Kidney (tissue), 22 donors: Measurements from ENCODE around the gene ATRAID. TPM values are rescaled to one million over a fixed set of nuclear protein-coding genes. Genes with fewer than 3 reads are reported as not detected.

Source experiments
- DNase-seq, 5 donors: peaks; one replicate each; pipeline ENCODE4 v3.0.0-alpha.2; 2013 to 2020
- FAIRE-seq: peaks from 2 replicates; lab custom pipeline; 2012; peaks lifted over from hg19 to GRCh38; lab: Jason Lieb, UNC
- H3K27ac ChIP-seq, 2 donors: one replicate each; pipeline ENCODE4 v1.7.0; 2013; ENCODE audit warnings: low read depth in 2 of 2, low read length in 2 of 2, inconsistent platforms in 1 of 2
- H3K27me3 ChIP-seq: one replicate; pipeline ENCODE4 v1.7.1; 2013; ENCODE audit warnings: low read length, inconsistent platforms; ENCODE audit not compliant: control insufficient read depth, insufficient read depth
- H3K36me3 ChIP-seq, 3 donors: one replicate each; pipeline versions ENCODE4 v1.7.0 to v1.7.1; 2013; ENCODE audit warnings: low read length in 3 of 3, control low read depth in 1 of 3, inconsistent platforms in 1 of 3; ENCODE audit not compliant: insufficient read depth in 3 of 3, control insufficient read depth in 2 of 3
- H3K4me1 ChIP-seq, 3 donors: one replicate each; pipeline versions ENCODE4 v1.7.0 to v1.7.1; 2013; ENCODE audit warnings: low read length in 3 of 3, inconsistent platforms in 1 of 3, low read depth in 1 of 3; ENCODE audit not compliant: control insufficient read depth in 2 of 3, insufficient read depth in 2 of 3
- H3K4me3 ChIP-seq, 3 donors: one replicate each; pipeline versions ENCODE4 v1.7.0 to v1.8.1; 2013; ENCODE audit warnings: low read length in 3 of 3, control low read depth in 1 of 3, inconsistent platforms in 1 of 3
- H3K9ac ChIP-seq, 3 donors: one replicate each; pipeline versions ENCODE4 v1.7.0 to v1.7.1; 2013; ENCODE audit warnings: low read length in 3 of 3, control low read depth in 1 of 3, inconsistent platforms in 1 of 3
- H3K9me3 ChIP-seq, 3 donors: one replicate each; pipeline versions ENCODE4 v1.7.0 to v1.7.1; 2013; ENCODE audit warnings: low read length in 3 of 3, control low read depth in 1 of 3, inconsistent platforms in 1 of 3; ENCODE audit not compliant: control insufficient read depth in 2 of 3, insufficient read depth in 1 of 3
- intact Hi-C: fragments of 100-400 bp; cut with DNase I; formaldehyde crosslinking; loops from one replicate; pipeline ENCODE4 v1.11.1; 2022
- long read RNA-seq, 10 donors: library from polyadenylated mRNA in 1 of 10; unstranded in 1 of 10; transcript quantifications; one replicate each; pipeline ENCODE4 v2.0.0 and lab custom pipeline, GENCODE V29; 2021 to 2026
- polyA plus RNA-seq: library from polyadenylated mRNA; stranded (reverse); fragments of 350-450 nt; fragmentation: Illumina TruSeq; extraction: RNeasy Lipid Tissue Mini Kit (QIAGEN cat#74804); gene quantifications from one replicate; pipeline ENCODE4 v1.2.3, GENCODE V29; 2014; ENCODE audit warnings: low read depth, low replicate concordance; ENCODE audit not compliant: insufficient read depth
- total RNA-seq: library from RNA; stranded (reverse); fragmentation: NEBNext Ultra II Directional; extraction: Animal tissue kit (Norgen Biotek cat#: 25700); gene quantifications from one replicate; pipeline ENCODE4 v1.2.1, GENCODE V29; 2021
- TF ChIP-seq, protein P1 (sequence below): IDR thresholded peaks from 3 replicates; pipeline ENCODE4 v1.5.1; 2012; ENCODE audit warnings: mild to moderate bottlenecking, moderate library complexity, borderline replicate concordance; ENCODE audit not compliant: insufficient read depth; ENCODE audit errors: extremely low read depth
- donor health status: control.
- donor health status: control.
- donor health status: control.
- donor health status: control.
- donor health status: control.
- donor health status: DM: yes; HTN: yes; CAD: no.
- donor health status: Normal renal cell carcinoma (clear cell type).

The ATRAID gene
- total RNA-seq (119 TPM), polyA plus RNA-seq (279 TPM)
- long read RNA-seq, donor 1, transcript ATRAID-201 (7 exons, 1,240 nt), result major isoform, 44 of 81 reads
- long read RNA-seq, donor 1, transcript ATRAID-204 (2 exons, 561 nt), result minor isoform, 8 of 81 reads
- long read RNA-seq, donor 1, transcript ATRAID-202 (7 exons, 1,059 nt), result minor isoform, 11 of 81 reads
- long read RNA-seq, donor 1, partial matches to known transcripts, result 18 of 81 reads
- long read RNA-seq, donor 1, other reads (novel, unspliced or antisense), result 0 of 81 reads
- long read RNA-seq, donor 2, transcript ATRAID-201 (7 exons, 1,240 nt), result major isoform, 71 of 104 reads
- long read RNA-seq, donor 2, transcript ATRAID-202 (7 exons, 1,059 nt), result minor isoform, 19 of 104 reads
- long read RNA-seq, donor 2, partial matches to known transcripts, result 10 of 104 reads
- long read RNA-seq, donor 2, other reads (novel, unspliced or antisense), result 0 of 104 reads
- long read RNA-seq, donor 3, transcript ATRAID-204 (2 exons, 561 nt), result minor isoform, 7 of 142 reads
- long read RNA-seq, donor 3, transcript ATRAID-202 (7 exons, 1,059 nt), result minor isoform, 23 of 142 reads
- long read RNA-seq, donor 3, transcript ATRAID-201 (7 exons, 1,240 nt), result major isoform, 91 of 142 reads
- long read RNA-seq, donor 3, partial matches to known transcripts, result 19 of 142 reads
- long read RNA-seq, donor 3, other reads (novel, unspliced or antisense), result 0 of 142 reads
- long read RNA-seq, donor 4, transcript ATRAID-202 (7 exons, 1,059 nt), result minor isoform, 23 of 78 reads
- long read RNA-seq, donor 4, transcript ATRAID-201 (7 exons, 1,240 nt), result major isoform, 52 of 78 reads
- long read RNA-seq, donor 4, partial matches to known transcripts, result 0 of 78 reads
- long read RNA-seq, donor 4, other reads (novel, unspliced or antisense), result 0 of 78 reads
- long read RNA-seq, donor 5, transcript ATRAID-201 (7 exons, 1,240 nt), result major isoform, 11 of 13 reads
- long read RNA-seq, donor 5, partial matches to known transcripts, result 0 of 13 reads
- long read RNA-seq, donor 5, other reads (novel, unspliced or antisense), result 0 of 13 reads
- long read RNA-seq, donor 6, transcript ATRAID-201 (7 exons, 1,240 nt), result major isoform, 138 of 211 reads
- long read RNA-seq, donor 6, transcript ATRAID-202 (7 exons, 1,059 nt), result minor isoform, 29 of 211 reads
- long read RNA-seq, donor 6, transcript ATRAID-204 (2 exons, 561 nt), result minor isoform, 21 of 211 reads
- long read RNA-seq, donor 6, partial matches to known transcripts, result 23 of 211 reads
- long read RNA-seq, donor 6, other reads (novel, unspliced or antisense), result 0 of 211 reads
- long read RNA-seq, donor 7, transcript ATRAID-202 (7 exons, 1,059 nt), result minor isoform, 19 of 100 reads
- long read RNA-seq, donor 7, transcript ATRAID-201 (7 exons, 1,240 nt), result major isoform, 68 of 100 reads
- long read RNA-seq, donor 7, partial matches to known transcripts, result 11 of 100 reads
- long read RNA-seq, donor 7, other reads (novel, unspliced or antisense), result 1 of 100 reads
- long read RNA-seq, donor 8, transcript ATRAID-202 (7 exons, 1,059 nt), result minor isoform, 13 of 142 reads
- long read RNA-seq, donor 8, transcript ATRAID-204 (2 exons, 561 nt), result minor isoform, 7 of 142 reads
- long read RNA-seq, donor 8, transcript ATRAID-201 (7 exons, 1,240 nt), result major isoform, 98 of 142 reads
- long read RNA-seq, donor 8, partial matches to known transcripts, result 21 of 142 reads
- long read RNA-seq, donor 8, other reads (novel, unspliced or antisense), result 0 of 142 reads
- long read RNA-seq, donor 9, transcript ATRAID-202 (7 exons, 1,059 nt), result minor isoform, 7 of 61 reads
- long read RNA-seq, donor 9, transcript ATRAID-201 (7 exons, 1,240 nt), result major isoform, 43 of 61 reads
- long read RNA-seq, donor 9, partial matches to known transcripts, result 6 of 61 reads
- long read RNA-seq, donor 9, other reads (novel, unspliced or antisense), result 0 of 61 reads
- long read RNA-seq, donor 10, transcript ATRAID-202 (7 exons, 1,059 nt), result minor isoform, 14 of 100 reads
- long read RNA-seq, donor 10, transcript ATRAID-201 (7 exons, 1,240 nt), result major isoform, 60 of 100 reads
- long read RNA-seq, donor 10, transcript ATRAID-204 (2 exons, 561 nt), result minor isoform, 15 of 100 reads
- long read RNA-seq, donor 10, partial matches to known transcripts, result 11 of 100 reads
- long read RNA-seq, donor 10, other reads (novel, unspliced or antisense), result 0 of 100 reads

GRCh38 chr2:27211943-27212625 is at the start of gene ATRAID, which contains the start of gene SLC5A6:
ATRAID (plus strand) TSS chr2:27212041; CDS start chr2:27212369, 328 bp downstream.
SLC5A6 (minus strand) TSS chr2:27212268; CDS start chr2:27207650, 4,618 bp downstream.
- TF ChIP-seq, protein P1, sequence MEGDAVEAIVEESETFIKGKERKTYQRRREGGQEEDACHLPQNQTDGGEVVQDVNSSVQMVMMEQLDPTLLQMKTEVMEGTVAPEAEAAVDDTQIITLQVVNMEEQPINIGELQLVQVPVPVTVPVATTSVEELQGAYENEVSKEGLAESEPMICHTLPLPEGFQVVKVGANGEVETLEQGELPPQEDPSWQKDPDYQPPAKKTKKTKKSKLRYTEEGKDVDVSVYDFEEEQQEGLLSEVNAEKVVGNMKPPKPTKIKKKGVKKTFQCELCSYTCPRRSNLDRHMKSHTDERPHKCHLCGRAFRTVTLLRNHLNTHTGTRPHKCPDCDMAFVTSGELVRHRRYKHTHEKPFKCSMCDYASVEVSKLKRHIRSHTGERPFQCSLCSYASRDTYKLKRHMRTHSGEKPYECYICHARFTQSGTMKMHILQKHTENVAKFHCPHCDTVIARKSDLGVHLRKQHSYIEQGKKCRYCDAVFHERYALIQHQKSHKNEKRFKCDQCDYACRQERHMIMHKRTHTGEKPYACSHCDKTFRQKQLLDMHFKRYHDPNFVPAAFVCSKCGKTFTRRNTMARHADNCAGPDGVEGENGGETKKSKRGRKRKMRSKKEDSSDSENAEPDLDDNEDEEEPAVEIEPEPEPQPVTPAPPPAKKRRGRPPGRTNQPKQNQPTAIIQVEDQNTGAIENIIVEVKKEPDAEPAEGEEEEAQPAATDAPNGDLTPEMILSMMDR, result no peak
- FAIRE-seq, result no peak
- peak; percentile 92 to 97 (median 96) for DNase-seq
- no peaks in the 10 kb centered on the region for H3K27me3 ChIP-seq
- H3K4me3 ChIP-seq, result peak within 1 kb of the TSS; percentile 85 to 92 (median 87)
- peaks cover 5 to 8% (median 5%) of the 10 kb centered on the region in 3 donors for H3K4me1 ChIP-seq
- no peaks in the 10 kb centered on the region for H3K9me3 ChIP-seq
- peak within 1 kb of the TSS; percentile 84 to 97 (median 94) for H3K9ac ChIP-seq
- peak within 1 kb of the TSS; percentile 97 to 98 for H3K27ac ChIP-seq
- intact Hi-C loops, result no loop called here
- H3K36me3 ChIP-seq, result peaks cover 0 to 15% (median 4%) of the 10 kb centered on the region in 3 donors

DNA sequence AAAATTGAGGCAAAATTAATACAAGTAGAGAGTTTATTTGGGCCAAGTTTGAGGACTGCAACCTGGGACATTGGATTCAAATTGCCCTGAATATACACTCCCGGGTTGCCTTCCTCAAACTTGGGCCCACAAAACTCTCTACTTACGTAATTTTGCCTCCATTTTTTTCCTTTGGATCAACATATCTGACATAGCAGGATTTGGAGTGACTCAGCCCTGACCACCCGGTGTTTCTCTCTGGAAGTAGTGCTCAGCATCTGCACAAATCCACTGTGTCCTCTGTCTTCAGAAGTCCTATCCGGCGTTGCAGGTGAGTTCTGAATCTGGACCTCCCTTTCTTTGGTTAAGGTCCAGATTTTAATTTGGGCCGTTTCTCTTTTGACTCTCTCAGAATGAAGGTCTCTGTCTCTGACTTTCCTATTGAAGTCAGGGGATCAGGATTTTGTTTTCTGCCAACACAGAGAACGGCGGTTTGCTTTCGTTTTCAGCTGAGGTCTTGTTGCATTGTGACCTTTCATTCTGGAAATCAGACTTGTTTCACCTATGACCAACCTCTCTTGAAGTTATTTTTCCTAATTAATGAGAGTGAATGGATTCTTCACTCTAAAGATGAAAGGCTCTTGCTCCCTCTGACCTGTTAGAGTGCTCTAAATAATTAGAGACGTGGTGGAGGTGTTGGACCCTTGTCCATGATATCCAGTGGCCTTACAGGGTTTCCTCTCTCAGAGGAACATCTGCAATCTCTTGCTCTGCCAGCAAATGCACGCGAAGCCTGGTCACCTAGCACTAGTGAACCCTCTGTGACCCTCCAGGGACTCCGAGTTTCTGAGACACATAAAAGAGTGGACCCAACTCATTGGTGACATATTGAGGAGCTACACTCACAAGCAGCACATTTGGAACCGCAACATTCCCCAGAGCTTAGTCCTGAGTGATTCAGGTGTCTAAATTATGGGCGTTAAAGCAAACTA is 49.4 kb upstream of the ATRAID start:
- no peaks in the 10 kb centered on the region for H3K27me3 ChIP-seq
- TF ChIP-seq, protein P1, result no peak
- H3K36me3 ChIP-seq, result no peaks in the 10 kb centered on the region
- FAIRE-seq (no peak), DNase-seq (no peak)
- no peak overlapping the region for H3K9ac ChIP-seq
- H3K9me3 ChIP-seq, result no peaks in the 10 kb centered on the region
- no peaks in the 10 kb centered on the region for H3K4me1 ChIP-seq
- H3K4me3 ChIP-seq, result no peak overlapping the region
- H3K27ac ChIP-seq, result no peak overlapping the region
- intact Hi-C loops, result no loop called here
